ENCODE measurements around the gene RADX.

RADX gene

DNA sequence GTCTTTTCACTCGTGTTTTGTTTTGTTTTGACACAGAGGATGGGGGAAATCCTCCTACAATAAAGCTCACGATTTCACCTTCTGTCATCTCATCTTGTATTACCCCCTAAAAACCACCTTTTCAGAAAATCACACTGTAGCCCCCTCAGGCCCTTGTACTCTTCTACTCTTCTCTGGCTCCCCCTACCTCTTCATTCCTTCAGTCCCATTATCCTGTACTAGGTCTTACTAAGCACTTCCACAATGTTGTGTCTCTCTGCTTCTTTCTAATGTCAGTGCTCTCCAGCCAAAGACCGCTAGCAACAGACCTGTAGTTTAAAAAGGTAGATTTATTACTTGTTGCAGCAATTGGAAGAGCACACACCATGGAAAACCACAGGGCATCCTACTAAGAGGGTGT lies 84.7 kb downstream of the RADX start:
- no peak for DNase-seq

DNA sequence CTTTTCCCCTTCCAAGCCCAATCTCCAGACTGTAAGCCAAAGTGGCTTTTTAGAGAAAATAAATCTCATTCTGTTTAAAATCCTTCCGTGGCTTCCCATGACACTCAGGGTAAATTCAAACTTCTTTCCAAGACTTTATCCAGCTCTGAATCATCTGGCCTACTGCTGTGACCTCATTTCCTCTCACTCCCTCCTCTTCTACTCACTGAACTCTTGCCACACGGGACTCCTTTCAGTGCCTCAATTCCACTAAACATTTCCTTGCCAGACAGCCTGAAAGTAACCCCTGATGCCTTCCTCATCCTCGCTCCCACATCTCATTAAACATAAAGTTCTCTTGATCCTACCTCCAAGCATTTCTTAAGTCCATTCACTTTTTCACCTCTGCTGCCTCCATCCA lies 86.9 kb downstream of the RADX start:
- no peak for DNase-seq

DNA sequence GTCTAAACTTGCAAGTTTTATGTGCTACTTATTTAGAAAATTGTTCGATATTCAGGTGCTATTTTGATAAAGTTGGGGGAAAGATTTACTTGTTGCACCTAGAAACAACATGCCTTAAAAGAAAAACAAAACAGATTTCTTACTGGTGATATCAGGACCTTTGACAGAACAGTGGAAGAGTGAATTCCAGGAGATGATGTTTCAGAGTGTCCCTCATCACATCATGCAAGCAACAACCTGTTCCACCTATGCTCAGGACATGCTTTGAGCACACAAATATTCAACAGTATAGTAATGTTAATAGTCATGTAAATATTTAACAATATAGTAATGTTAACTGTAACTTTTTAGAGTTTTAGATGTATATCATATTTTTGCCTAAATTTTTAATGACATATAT lies 90.9 kb downstream of the RADX start:
- no peak for DNase-seq

DNA sequence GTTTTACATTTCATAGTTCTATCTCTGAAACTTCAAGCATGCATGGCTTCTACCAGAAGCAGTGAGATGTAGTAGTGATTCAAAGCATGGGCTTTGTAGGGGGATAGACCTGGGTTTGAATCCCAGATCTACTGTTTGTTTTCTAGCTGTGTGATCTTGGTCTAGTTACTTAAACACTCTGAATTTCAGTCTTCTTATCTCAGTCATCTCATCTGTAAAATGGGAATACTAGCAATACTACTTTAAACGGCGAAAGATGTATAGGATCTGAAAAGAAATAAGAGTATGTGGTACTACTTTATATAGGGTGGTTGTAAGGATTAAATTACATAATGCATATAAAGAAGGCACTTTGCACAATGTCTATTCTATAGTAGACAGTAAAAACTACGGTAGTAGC lies 94.7 kb downstream of the RADX start:
- no peak for DNase-seq

- DNase-seq = peak; percentile 0 to 44
Measured at GRCh38 chrX:106707771-106708454, 96.1 kb downstream of the RADX start.

DNA sequence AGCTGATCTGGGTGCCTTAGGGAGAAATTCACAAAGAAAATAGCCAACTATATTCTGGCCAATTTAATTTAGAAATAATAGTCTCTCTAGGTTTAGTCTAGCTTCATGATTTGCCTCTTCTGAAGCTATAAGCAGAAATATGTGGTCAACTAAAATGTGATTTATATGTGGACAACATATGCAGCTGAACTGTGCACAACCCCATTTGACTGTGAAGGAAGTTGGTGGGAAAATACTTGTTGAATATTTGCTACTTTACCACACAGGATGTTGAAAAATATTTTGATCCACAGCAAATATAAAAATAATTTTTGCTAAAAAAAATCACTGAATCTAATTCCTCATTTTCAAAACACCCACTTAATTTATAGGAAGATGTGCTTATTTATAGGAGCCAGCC lies 99.0 kb downstream of the RADX start:
- DNase-seq = no peak

DNA sequence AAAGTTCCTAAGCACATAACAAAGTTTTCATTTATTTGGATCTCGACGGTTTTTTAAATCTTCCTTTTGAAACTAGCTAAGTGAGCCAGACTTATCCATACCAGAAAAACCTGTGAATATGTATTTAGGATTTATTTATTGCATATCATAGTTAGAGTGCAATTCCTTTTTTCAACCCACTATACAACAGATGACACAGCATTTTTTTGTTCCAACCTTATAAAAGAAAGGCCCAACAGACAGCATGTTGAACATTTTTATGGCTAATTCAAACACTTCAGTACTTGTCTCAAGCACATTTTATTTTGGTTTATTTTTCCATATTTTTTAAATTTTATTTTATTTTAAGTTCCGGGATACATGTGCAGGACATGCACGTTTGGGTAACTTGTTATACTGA lies 99.6 kb downstream of the RADX start:
- DNase-seq = no peak

DNA sequence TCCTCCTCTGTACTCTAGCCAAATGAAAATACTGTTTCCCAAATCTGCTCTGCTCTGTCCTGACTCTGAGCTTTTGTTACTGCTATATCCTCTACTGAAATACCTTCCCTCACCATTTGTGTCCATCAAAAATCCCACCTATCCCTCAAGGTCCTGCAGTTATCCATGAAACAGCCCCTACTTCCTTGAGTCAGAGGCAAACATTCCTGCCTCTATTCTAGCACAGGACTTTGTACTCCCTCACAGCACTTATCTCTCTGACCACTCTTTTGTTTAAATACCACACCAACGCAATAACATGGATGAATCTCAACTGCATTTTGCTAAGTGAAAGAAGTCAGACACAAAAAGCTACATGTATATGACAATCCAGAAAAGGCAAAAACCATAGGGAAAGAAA lies 104.2 kb downstream of the RADX start:
- no peak for DNase-seq

DNA sequence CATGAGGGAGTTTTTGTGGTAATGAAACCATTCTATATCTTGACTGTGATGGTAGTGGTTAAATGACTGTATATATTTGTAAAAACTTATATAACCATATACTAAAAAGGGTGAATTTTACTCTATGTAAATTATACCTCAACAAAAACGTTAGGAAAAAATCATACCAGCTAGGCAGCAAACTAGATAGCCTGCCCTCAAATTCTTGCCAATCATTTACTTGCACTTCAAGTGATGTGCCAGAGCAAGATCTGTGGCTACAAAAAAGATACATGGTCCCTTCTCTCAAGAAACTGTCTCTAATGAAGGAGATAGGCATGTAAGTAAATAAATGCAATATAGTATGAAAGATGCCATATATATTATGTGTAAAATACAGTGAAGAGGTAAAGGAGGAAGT lies 104.7 kb downstream of the RADX start:
- no peak for DNase-seq

DNA sequence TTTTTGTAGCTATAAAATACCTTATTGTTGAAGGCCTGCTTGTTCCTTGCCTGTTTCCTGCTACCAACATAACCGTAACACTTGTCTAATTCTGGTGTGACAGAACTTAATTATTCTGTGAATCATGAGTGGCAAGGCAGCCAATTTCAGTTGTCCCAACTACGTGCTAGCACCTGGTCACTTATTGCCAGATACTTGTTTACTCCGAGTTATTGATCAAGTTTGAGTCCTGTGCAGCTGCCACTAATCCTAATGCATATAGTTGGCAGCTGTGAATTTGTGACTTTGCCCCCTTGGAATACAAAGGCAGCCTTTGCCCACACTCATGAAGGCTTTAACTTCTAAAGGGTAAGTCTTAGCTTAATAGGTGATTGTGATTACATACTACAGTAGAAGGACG lies 106.9 kb downstream of the RADX start:
- DNase-seq = no peak

DNA sequence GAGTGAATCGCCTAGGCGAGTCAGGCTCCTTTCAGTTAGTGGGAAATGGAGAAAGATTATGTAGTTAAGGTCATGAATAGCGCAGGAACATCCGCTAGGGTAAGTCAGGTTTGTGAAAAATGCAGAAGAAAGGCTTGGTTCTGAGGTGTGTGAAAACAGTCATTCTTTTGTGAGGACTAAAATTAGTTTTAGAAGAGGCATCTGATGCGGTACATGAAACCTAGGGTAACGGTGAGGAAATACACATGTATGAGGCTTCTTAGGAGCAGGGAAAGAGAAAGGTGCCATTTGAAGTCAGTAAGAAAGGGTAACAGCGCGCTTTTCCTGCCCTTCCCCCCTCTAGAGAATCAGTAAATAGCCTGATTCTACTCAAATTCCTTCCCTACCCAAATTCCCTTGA lies 114.2 kb downstream of the RADX start:
- no peak for DNase-seq

- no peak for DNase-seq
Measured at GRCh38 chrX:106726485-106727437, 115.0 kb downstream of the RADX start, which contains the start of gene RNF128. Gene RNF128, plus strand, starts transcription at chrX:106726701. Its CDS starts 213 bp downstream, at chrX:106726914.

- no peak for DNase-seq
Measured at GRCh38 chrX:106728337-106728736, 116.6 kb downstream of the RADX start.

Data from inflammatory macrophage treated with lipopolysaccharide for 1 hour (primary cell).